CD14-positive monocyte (primary cell): ENCODE measurements around the gene PSMG4. TPM values are rescaled to one million over a fixed set of nuclear protein-coding genes. Genes with fewer than 3 reads are reported as not detected.
A peak's percentile ranks its signal among the peaks of the same experiment; 100 is the strongest.

Experiments
- DNase-seq, 3 donors: peaks; one replicate each; pipeline ENCODE4 v3.0.0-alpha.2; 2011 to 2022
- H2AFZ ChIP-seq: 2 replicates; pipeline ENCODE4 v1.6.0; 2012; ENCODE audit warnings: mild to moderate bottlenecking, low read depth, low read length, inconsistent platforms; ENCODE audit not compliant: insufficient read depth, poor library complexity, severe bottlenecking
- H3K27ac ChIP-seq, 2 donors: 1 replicate in 1 of 2; 2 replicates in 1 of 2; pipeline ENCODE4 v1.5.1; 2012 to 2013; ENCODE audit warnings: low read length in 2 of 2, control low read depth in 1 of 2, inconsistent platforms in 1 of 2, low read depth in 1 of 2, mild to moderate bottlenecking in 1 of 2
- H3K27me3 ChIP-seq, 2 donors: one replicate each; pipeline versions ENCODE4 v1.6.0 to v1.6.1; 2011 to 2013; ENCODE audit warnings: low read length in 2 of 2; ENCODE audit not compliant: control insufficient read depth in 2 of 2, insufficient read depth in 2 of 2
- H3K36me3 ChIP-seq, 2 donors: replicated peaks in 1 of 2; 1 replicate in 1 of 2; 2 replicates in 1 of 2; pipeline versions ENCODE4 v1.5.1 to v1.6.1; 2012 to 2013; ENCODE audit warnings: low read length in 2 of 2, control low read depth in 1 of 2, inconsistent platforms in 1 of 2, mild to moderate bottlenecking in 1 of 2; ENCODE audit not compliant: insufficient read depth in 2 of 2, control insufficient read depth in 1 of 2
- H3K4me1 ChIP-seq, 2 donors: 1 replicate in 1 of 2; 2 replicates in 1 of 2; pipeline versions ENCODE4 v1.5.1 to v1.6.1; 2012 to 2013; ENCODE audit warnings: low read length in 2 of 2, control low read depth in 1 of 2, inconsistent platforms in 1 of 2, mild to moderate bottlenecking in 1 of 2, moderate library complexity in 1 of 2; ENCODE audit not compliant: insufficient read depth in 2 of 2, control insufficient read depth in 1 of 2
- H3K4me2 ChIP-seq: replicated peaks from 2 replicates; pipeline ENCODE3; 2012; ENCODE audit warnings: low read length, moderate library complexity, mild to moderate bottlenecking; ENCODE audit not compliant: poor library complexity, severe bottlenecking; ENCODE audit errors: extremely low read depth
- H3K4me3 ChIP-seq, 3 experiments: fragments of 200-600 bp in 1 of 3; sonication (generic) in 1 of 3; replicated peaks in 1 of 3; 1 replicate in 2 of 3; 2 replicates in 1 of 3; pipeline ENCODE4 v1.5.1; 2011 to 2013; ENCODE audit warnings: low read length in 3 of 3, mild to moderate bottlenecking in 3 of 3, control low read depth in 2 of 3, low read depth in 2 of 3, inconsistent platforms in 1 of 3, moderate library complexity in 1 of 3
- H3K79me2 ChIP-seq: 2 replicates; pipeline ENCODE4 v1.6.0; 2012; ENCODE audit warnings: mild to moderate bottlenecking, control low read depth, inconsistent platforms, low read length, moderate library complexity; ENCODE audit not compliant: insufficient read depth
- H3K9ac ChIP-seq: 2 replicates; pipeline ENCODE4 v1.6.0; 2017; ENCODE audit warnings: low read length, mild to moderate bottlenecking; ENCODE audit not compliant: insufficient read depth, poor library complexity, severe bottlenecking
- H3K9me3 ChIP-seq, 2 donors: replicated peaks in 1 of 2; 1 replicate in 1 of 2; 2 replicates in 1 of 2; pipeline versions ENCODE4 v1.5.1 to v1.6.1; 2012 to 2013; ENCODE audit warnings: low read length in 2 of 2, control low read depth in 1 of 2; ENCODE audit not compliant: control insufficient read depth in 1 of 2, insufficient read depth in 1 of 2
- H4K20me1 ChIP-seq: 2 replicates; pipeline ENCODE4 v1.6.0; 2012; ENCODE audit warnings: mild to moderate bottlenecking, low read length, control low read depth, moderate library complexity; ENCODE audit not compliant: insufficient read depth
- H3K27ac Mint-ChIP-seq, 7 donors: one replicate each; pipeline ENCODE4 v1.8.0; 2020; ENCODE audit warnings: mild to moderate bottlenecking in 7 of 7, mixed read lengths in 7 of 7, moderate library complexity in 6 of 7, inconsistent platforms in 2 of 7
- H3K27me3 Mint-ChIP-seq, 3 donors: one replicate each; pipeline ENCODE4 v1.8.0; 2021 to 2022; ENCODE audit warnings: low read depth in 3 of 3, mild to moderate bottlenecking in 3 of 3, mixed read lengths in 3 of 3, moderate library complexity in 3 of 3, inconsistent platforms in 1 of 3
- H3K36me3 Mint-ChIP-seq, 2 donors: one replicate each; pipeline ENCODE4 v1.8.0; 2020; ENCODE audit warnings: mixed read lengths in 2 of 2, inconsistent platforms in 1 of 2, mild to moderate bottlenecking in 1 of 2
- H3K4me1 Mint-ChIP-seq: one replicate; pipeline ENCODE4 v1.8.0; 2020; ENCODE audit warnings: mild to moderate bottlenecking, mixed read lengths
- H3K4me3 Mint-ChIP-seq, 2 donors: one replicate each; pipeline ENCODE4 v1.8.0; 2020; ENCODE audit warnings: mild to moderate bottlenecking in 2 of 2, mixed read lengths in 2 of 2, moderate library complexity in 1 of 2
- H3K9me3 Mint-ChIP-seq, 7 donors: one replicate each; pipeline ENCODE4 v1.8.0; 2020 to 2022; ENCODE audit warnings: mixed read lengths in 7 of 7, mild to moderate bottlenecking in 6 of 7, moderate library complexity in 6 of 7, inconsistent platforms in 2 of 7
- WGBS: methylation state at CpG from one replicate; pipeline ENCODE4 v1.1.5; 2013; ENCODE audit warnings: missing lambda C conversion rate; ENCODE audit not compliant: insufficient coverage; 5-methylcytosine and 5-hydroxymethylcytosine counted together
- intact Hi-C, 2 donors: fragments of 100-400 bp; cut with micrococcal nuclease; formaldehyde crosslinking; loops; one replicate each; pipeline versions ENCODE4 v1.15.0 to v1.15.1; 2023
- polyA plus RNA-seq, 3 donors: library from polyadenylated mRNA; depleted of rRNA in 1 of 3; unstranded in 2 of 3; stranded (reverse) in 1 of 3; fragments of 300-500 nt in 2 of 3; fragments of >200 nt in 1 of 3; fragmentation: Illumina TruSeq in 2 of 3; gene quantifications; 1 replicate in 2 of 3; 2 replicates in 1 of 3; pipeline ENCODE4 v1.2.3, GENCODE V29; 2012 to 2021
- TF ChIP-seq, protein P1 (sequence below): fragments of 200-600 bp; IDR thresholded peaks from one replicate; pipeline ENCODE4 v1.8.0; 2022; ENCODE audit warnings: antibody characterized with exemption, mild to moderate bottlenecking

The PSMG4 gene
- polyA plus RNA-seq, 3 donors: 23.6 to 31.1 (median 27.9) TPM

DNA sequence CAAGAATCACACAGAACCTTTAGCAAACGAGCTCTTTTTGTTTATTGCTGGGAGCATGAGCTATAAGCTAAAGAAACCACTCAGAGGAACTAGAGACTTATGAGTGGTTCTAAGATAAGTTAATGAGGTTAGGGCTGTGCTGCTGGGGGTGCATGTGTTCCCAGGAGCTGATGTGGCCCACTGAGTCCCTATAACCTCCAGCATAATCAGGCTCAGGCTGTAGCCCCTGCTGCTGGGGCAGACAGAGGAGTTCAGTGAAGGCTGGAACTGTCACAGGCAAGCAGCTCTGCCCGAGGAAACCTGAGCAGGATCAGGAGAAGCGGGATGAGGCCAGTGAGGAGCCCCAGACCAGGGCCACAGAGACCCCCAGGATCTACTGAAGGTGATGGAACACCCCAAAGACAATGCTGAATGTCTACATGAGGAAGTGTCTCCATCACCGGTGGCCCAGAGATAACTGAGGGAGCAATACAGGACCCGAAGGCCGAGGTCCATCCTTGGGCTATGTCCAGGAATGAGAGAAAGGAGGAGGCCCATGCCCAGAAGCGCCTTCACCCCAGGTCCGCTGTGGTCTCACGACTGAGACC, 48.6 kb upstream of the PSMG4 start:
- Mint-ChIP-seq H3K27me3 (peaks cover 15 to 29% (median 21%) of the 10 kb centered on the region in 3 donors), H3K36me3 (no peaks in the 10 kb centered on the region), H3K9me3 (no peaks in the 10 kb centered on the region), H3K27ac (no peak overlapping the region), H3K4me3 (no peak overlapping the region), H3K4me1 (peaks cover 7% of the 10 kb centered on the region)
- H3K79me2 ChIP-seq: no peaks in the 10 kb centered on the region
- DNase-seq: no peak
- no peak overlapping the region for H3K4me2 ChIP-seq
- intact Hi-C loops: no loop called here
- TF ChIP-seq, protein P1, sequence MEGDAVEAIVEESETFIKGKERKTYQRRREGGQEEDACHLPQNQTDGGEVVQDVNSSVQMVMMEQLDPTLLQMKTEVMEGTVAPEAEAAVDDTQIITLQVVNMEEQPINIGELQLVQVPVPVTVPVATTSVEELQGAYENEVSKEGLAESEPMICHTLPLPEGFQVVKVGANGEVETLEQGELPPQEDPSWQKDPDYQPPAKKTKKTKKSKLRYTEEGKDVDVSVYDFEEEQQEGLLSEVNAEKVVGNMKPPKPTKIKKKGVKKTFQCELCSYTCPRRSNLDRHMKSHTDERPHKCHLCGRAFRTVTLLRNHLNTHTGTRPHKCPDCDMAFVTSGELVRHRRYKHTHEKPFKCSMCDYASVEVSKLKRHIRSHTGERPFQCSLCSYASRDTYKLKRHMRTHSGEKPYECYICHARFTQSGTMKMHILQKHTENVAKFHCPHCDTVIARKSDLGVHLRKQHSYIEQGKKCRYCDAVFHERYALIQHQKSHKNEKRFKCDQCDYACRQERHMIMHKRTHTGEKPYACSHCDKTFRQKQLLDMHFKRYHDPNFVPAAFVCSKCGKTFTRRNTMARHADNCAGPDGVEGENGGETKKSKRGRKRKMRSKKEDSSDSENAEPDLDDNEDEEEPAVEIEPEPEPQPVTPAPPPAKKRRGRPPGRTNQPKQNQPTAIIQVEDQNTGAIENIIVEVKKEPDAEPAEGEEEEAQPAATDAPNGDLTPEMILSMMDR: no peak
- H3K36me3 ChIP-seq: no peaks in the 10 kb centered on the region
- H4K20me1 ChIP-seq: no peaks in the 10 kb centered on the region
- H2AFZ ChIP-seq: no peak overlapping the region
- WGBS: 86% methylated on average over 6 of the region's 9 CpGs
- H3K9me3 ChIP-seq: no peaks in the 10 kb centered on the region
- no peak overlapping the region for H3K4me3 ChIP-seq
- no peak overlapping the region for H3K27ac ChIP-seq
- peaks cover 0 to 12% of the 10 kb centered on the region in 2 donors for H3K27me3 ChIP-seq
- no peak overlapping the region for H3K9ac ChIP-seq
- H3K4me1 ChIP-seq: no peaks in the 10 kb centered on the region

DNA sequence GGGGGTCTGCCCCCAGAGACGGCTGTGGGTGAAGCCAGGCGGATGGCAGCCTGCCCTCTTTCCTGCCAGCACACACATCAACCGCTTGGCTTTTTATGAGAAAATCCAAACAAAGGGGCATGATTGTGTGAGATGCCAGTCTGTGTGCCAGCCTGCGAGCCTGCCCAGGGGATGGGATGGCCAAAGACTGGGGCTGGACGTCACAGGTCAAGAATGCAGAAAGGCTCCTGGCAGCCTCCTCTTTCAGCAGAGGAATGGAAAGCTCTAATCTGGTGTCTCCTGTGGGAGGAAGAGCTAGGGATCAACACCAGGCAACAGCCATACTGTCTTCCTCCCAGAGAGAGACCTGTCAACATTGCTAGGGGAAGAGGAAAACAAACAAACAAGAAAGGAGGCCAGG, 47.1 kb upstream of the PSMG4 start:
- H3K4me1 ChIP-seq: no peaks in the 10 kb centered on the region
- 100% methylated on average over 1 of the region's 5 CpGs for WGBS
- Mint-ChIP-seq H3K36me3 (no peaks in the 10 kb centered on the region), H3K9me3 (no peaks in the 10 kb centered on the region), H3K27ac (peak overlapping the region in 1 of 7 donors; percentile 62), H3K27me3 (peaks cover 19 to 38% (median 21%) of the 10 kb centered on the region in 3 donors), H3K4me1 (peaks cover 3% of the 10 kb centered on the region), H3K4me3 (no peak overlapping the region)
- H3K4me2 ChIP-seq: no peak overlapping the region
- no peaks in the 10 kb centered on the region for H3K79me2 ChIP-seq
- H2AFZ ChIP-seq: no peak overlapping the region
- H3K9ac ChIP-seq: no peak overlapping the region
- no peak overlapping the region for H3K27ac ChIP-seq
- no peak overlapping the region for H3K4me3 ChIP-seq
- no peak for DNase-seq
- H3K36me3 ChIP-seq: no peaks in the 10 kb centered on the region
- intact Hi-C loops: no loop called here
- H3K27me3 ChIP-seq: peaks cover 0 to 18% of the 10 kb centered on the region in 2 donors
- no peaks in the 10 kb centered on the region for H3K9me3 ChIP-seq
- no peaks in the 10 kb centered on the region for H4K20me1 ChIP-seq
- TF ChIP-seq, protein P1: no peak
